Karpas-422 (cell line): ENCODE data around the gene TRIP12. TPM values are rescaled to one million over a fixed set of nuclear protein-coding genes. Genes with fewer than 3 reads are reported as not detected.
"Not testable (repeated sequence)": the region's sequence is repeated elsewhere in the genome, so short reads cannot be mapped to it uniquely, and the experiment has no call there.

Source experiments
- DNase-seq: peaks from one replicate; pipeline ENCODE4 v3.0.0-alpha.2; 2015
- H2AFZ ChIP-seq: fragments of 200-600 bp; sonication (generic); 2 replicates; pipeline ENCODE4 v1.6.1; 2014; ENCODE audit warnings: antibody characterized with exemption, low read length, mixed read lengths
- H3K27ac ChIP-seq: fragments of 200-600 bp; sonication (generic); 2 replicates; pipeline ENCODE4 v1.5.1; 2014; ENCODE audit warnings: mild to moderate bottlenecking, low read length, moderate library complexity
- H3K27me3 ChIP-seq: fragments of 200-600 bp; sonication (generic); 2 replicates; pipeline ENCODE4 v1.6.1; 2014; ENCODE audit warnings: low read length, mixed read lengths
- H3K36me3 ChIP-seq: fragments of 200-600 bp; sonication (generic); 2 replicates; pipeline ENCODE4 v1.6.1; 2014; ENCODE audit warnings: low read length, mixed read lengths; ENCODE audit not compliant: insufficient read depth
- H3K4me1 ChIP-seq: fragments of 200-600 bp; sonication (generic); 2 replicates; pipeline ENCODE4 v1.6.1; 2014; ENCODE audit warnings: mild to moderate bottlenecking, low read length, mixed read lengths
- H3K4me2 ChIP-seq: fragments of 200-600 bp; sonication (generic); 2 replicates; pipeline ENCODE4 v1.6.1; 2014; ENCODE audit warnings: low read length, low read depth, mild to moderate bottlenecking; ENCODE audit not compliant: poor library complexity, severe bottlenecking
- H3K4me3 ChIP-seq: fragments of 200-600 bp; sonication (generic); 2 replicates; pipeline ENCODE4 v1.5.1; 2014; ENCODE audit warnings: mild to moderate bottlenecking, antibody characterized with exemption, low read length, mixed read lengths
- H3K79me2 ChIP-seq: fragments of 200-600 bp; sonication (generic); 2 replicates; pipeline ENCODE4 v1.6.1; 2014; ENCODE audit warnings: mild to moderate bottlenecking, low read length, mixed read lengths
- H3K9ac ChIP-seq: fragments of 200-600 bp; sonication (generic); 2 replicates; pipeline ENCODE4 v1.6.0; 2014; ENCODE audit warnings: low read length
- H3K9me2 ChIP-seq: fragments of 200-600 bp; sonication (generic), shearing (Covaris generic); replicated peaks from 2 replicates; pipeline ENCODE4 v1.6.0; 2014; ENCODE audit warnings: mild to moderate bottlenecking, low read length, moderate library complexity; ENCODE audit not compliant: insufficient read depth
- H3K9me3 ChIP-seq: fragments of 300-700, 200-600 bp; sonication (generic); 2 replicates; pipeline ENCODE4 v1.6.1; 2014; ENCODE audit warnings: low read length, mixed read lengths
- H4K20me1 ChIP-seq: fragments of 200-600 bp; sonication (generic); 2 replicates; pipeline ENCODE4 v1.6.1; 2014; ENCODE audit warnings: mild to moderate bottlenecking, antibody characterized with exemption, low read length, low read depth; ENCODE audit not compliant: insufficient read depth
- total RNA-seq: library from RNA; depleted of rRNA; stranded (reverse); fragments of >200 nt; shearing (Covaris generic); gene quantifications from 2 replicates; pipeline ENCODE4 v1.2.3, GENCODE V29; 2014; ENCODE audit warnings: low replicate concordance; rRNA removed

The TRIP12 gene
- total RNA-seq = 187 and 194 TPM in 2 replicates

DNA sequence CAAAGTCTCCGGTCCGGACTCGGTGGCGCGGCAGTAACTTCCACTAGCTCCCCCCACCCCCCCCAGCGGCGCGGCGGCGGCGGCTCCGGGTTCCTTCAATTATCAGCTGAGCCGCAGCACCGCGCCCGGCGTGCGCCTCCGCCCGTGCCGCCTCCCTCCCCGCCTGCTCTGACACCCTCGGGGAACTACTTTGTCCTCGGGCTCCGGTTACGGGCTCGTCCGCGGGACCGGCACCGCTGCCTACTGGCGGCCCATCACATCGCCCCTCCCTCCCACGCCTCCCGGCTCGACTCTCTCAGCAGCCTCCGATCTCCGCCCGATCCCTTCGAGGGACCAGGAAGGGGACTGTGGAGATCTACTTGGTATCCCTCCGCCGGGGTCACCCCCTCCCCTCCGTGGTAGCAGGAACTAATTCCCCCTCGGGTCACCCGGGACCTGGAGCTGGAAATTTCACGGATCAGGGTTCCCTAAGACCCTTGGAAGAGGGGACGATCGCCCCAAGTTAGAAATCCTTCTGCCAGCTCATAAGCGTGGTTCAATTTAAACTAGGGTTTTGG is at the start of gene TRIP12:
TRIP12 (minus strand) TSS at position 118 of the 557 bp plus-strand sequence. CDS start 41,930 bp downstream, outside the sequence.
- no peaks in the 10 kb centered on the region for H3K9me2 ChIP-seq
- H2AFZ ChIP-seq = peak within 1 kb of the TSS; percentile 97
- H3K4me3 ChIP-seq = peak within 1 kb of the TSS; percentile 86
- peaks cover 52% of the 10 kb centered on the region for H3K79me2 ChIP-seq
- DNase-seq = peak; percentile 97
- H3K4me2 ChIP-seq = peak within 1 kb of the TSS; percentile 97
- H3K4me1 ChIP-seq = peaks cover 19% of the 10 kb centered on the region
- H3K9ac ChIP-seq = peak within 1 kb of the TSS; percentile 93
- H3K27ac ChIP-seq = peak within 1 kb of the TSS; percentile 89
- no peaks in the 10 kb centered on the region for H3K9me3 ChIP-seq
- H3K36me3 ChIP-seq = peaks cover 14% of the 10 kb centered on the region
- no peaks in the 10 kb centered on the region for H3K27me3 ChIP-seq
- H4K20me1 ChIP-seq = peaks cover 7% of the 10 kb centered on the region; the same call in 1 of the 2 replicates

- Histone ChIP-seq H3K9me2 (no peaks in the 10 kb centered on the region), H3K79me2 (no peaks in the 10 kb centered on the region), H3K9me3 (no peaks in the 10 kb centered on the region), H3K27me3 (no peaks in the 10 kb centered on the region), H3K4me2 (no peak overlapping the region), H3K27ac (no peak overlapping the region), H2AFZ (no peak overlapping the region), H3K9ac (no peak overlapping the region), H3K4me3 (no peak overlapping the region), H4K20me1 (no peaks in the 10 kb centered on the region), H3K36me3 (no peaks in the 10 kb centered on the region), H3K4me1 (no peaks in the 10 kb centered on the region)
- DNase-seq = no peak
Measured at GRCh38 chr2:229971298-229971790, 49.5 kb upstream of the TRIP12 start.

DNA sequence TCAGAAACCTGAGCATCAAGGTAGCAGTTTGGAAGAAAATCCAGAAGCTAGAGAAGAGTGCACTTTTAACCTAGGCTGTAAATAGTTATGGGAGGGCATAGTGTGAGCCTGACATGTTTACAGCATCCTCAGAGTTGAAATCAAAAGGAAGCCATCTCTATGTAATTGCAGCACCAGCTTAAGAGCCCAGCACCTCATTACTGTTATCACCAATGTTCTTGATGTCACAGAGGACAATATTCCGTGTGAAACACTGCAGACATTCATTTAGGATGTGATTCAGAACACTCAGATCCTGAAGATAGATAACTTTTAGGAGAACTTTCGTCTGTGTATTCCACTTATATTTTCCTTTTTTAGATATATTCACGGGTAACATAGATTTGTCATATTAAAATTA is 48.6 kb upstream of the TRIP12 start:
- Histone ChIP-seq H2AFZ (no peak overlapping the region), H3K9ac (no peak overlapping the region), H3K9me2 (no peaks in the 10 kb centered on the region), H3K4me3 (no peak overlapping the region), H3K4me1 (no peaks in the 10 kb centered on the region), H3K36me3 (no peaks in the 10 kb centered on the region), H3K4me2 (no peak overlapping the region), H4K20me1 (no peaks in the 10 kb centered on the region), H3K27me3 (no peaks in the 10 kb centered on the region), H3K9me3 (no peaks in the 10 kb centered on the region), H3K79me2 (no peaks in the 10 kb centered on the region), H3K27ac (no peak overlapping the region)
- DNase-seq = no peak

GRCh38 chr2:229969921-229970320 is 48.1 kb upstream of the TRIP12 start:
- Histone ChIP-seq H3K4me3 (no peak overlapping the region), H3K4me1 (no peaks in the 10 kb centered on the region), H3K27ac (no peak overlapping the region), H2AFZ (no peak overlapping the region), H3K36me3 (no peaks in the 10 kb centered on the region), H3K4me2 (no peak overlapping the region), H3K27me3 (no peaks in the 10 kb centered on the region), H3K9me2 (no peaks in the 10 kb centered on the region), H4K20me1 (no peaks in the 10 kb centered on the region), H3K9ac (no peak overlapping the region), H3K79me2 (no peaks in the 10 kb centered on the region), H3K9me3 (no peaks in the 10 kb centered on the region)
- DNase-seq = no peak

DNA sequence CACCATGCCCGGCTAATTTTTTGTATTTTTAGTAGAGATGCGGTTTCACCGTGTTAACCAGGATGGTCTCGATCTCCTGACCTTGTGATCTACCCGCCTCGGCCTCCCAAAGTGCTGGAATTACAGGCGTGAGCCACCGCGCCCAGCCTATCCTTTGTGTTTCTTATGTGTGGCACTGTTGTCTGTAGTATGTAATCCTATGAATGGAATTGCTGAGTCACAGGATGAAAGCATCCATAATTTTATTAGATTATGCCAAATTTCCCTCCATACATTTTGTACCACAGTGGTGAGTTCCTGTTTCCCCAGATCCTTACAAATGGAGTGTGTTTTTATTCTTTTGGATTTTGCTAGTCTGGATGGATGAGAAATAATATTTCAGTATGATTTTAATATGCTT is 41.8 kb upstream of the TRIP12 start:
- not testable (repeated sequence) for H3K4me3 ChIP-seq, DNase-seq, H4K20me1 ChIP-seq, H3K9me3 ChIP-seq, H3K9me2 ChIP-seq, H3K36me3 ChIP-seq, H2AFZ ChIP-seq, H3K27ac ChIP-seq, H3K27me3 ChIP-seq, H3K79me2 ChIP-seq, H3K4me2 ChIP-seq, H3K4me1 ChIP-seq, H3K9ac ChIP-seq

GRCh38 chr2:229956491-229956890 is 34.7 kb upstream of the TRIP12 start:
- Histone ChIP-seq H3K9me2 (no peaks in the 10 kb centered on the region), H3K4me2 (no peak overlapping the region), H3K4me3 (no peak overlapping the region), H3K36me3 (no peaks in the 10 kb centered on the region), H3K79me2 (no peaks in the 10 kb centered on the region), H4K20me1 (no peaks in the 10 kb centered on the region), H3K27ac (no peak overlapping the region), H3K27me3 (no peaks in the 10 kb centered on the region), H3K9me3 (no peaks in the 10 kb centered on the region), H3K9ac (no peak overlapping the region), H3K4me1 (no peaks in the 10 kb centered on the region), H2AFZ (no peak overlapping the region)
- no peak for DNase-seq

GRCh38 chr2:229955663-229956062 is 33.9 kb upstream of the TRIP12 start:
- H3K9ac ChIP-seq = no peak overlapping the region
- no peak for DNase-seq
- no peaks in the 10 kb centered on the region for H3K79me2 ChIP-seq
- H4K20me1 ChIP-seq = no peaks in the 10 kb centered on the region
- no peaks in the 10 kb centered on the region for H3K36me3 ChIP-seq
- H3K4me1 ChIP-seq = no peaks in the 10 kb centered on the region
- no peak overlapping the region for H3K4me3 ChIP-seq
- no peak overlapping the region for H3K27ac ChIP-seq
- H3K4me2 ChIP-seq = no peak overlapping the region
- H2AFZ ChIP-seq = no peak overlapping the region
- no peaks in the 10 kb centered on the region for H3K27me3 ChIP-seq
- no peaks in the 10 kb centered on the region for H3K9me2 ChIP-seq
- no peaks in the 10 kb centered on the region for H3K9me3 ChIP-seq

GRCh38 chr2:229952256-229952835 is 30.5 kb upstream of the TRIP12 start:
- Histone ChIP-seq H3K9ac (no peak overlapping the region), H3K9me2 (no peaks in the 10 kb centered on the region), H3K4me3 (no peak overlapping the region), H3K27ac (no peak overlapping the region), H3K4me2 (no peak overlapping the region), H3K36me3 (no peaks in the 10 kb centered on the region), H3K79me2 (no peaks in the 10 kb centered on the region), H3K4me1 (no peaks in the 10 kb centered on the region), H4K20me1 (no peaks in the 10 kb centered on the region), H3K27me3 (no peaks in the 10 kb centered on the region), H2AFZ (no peak overlapping the region), H3K9me3 (no peaks in the 10 kb centered on the region)
- no peak for DNase-seq
